ENCODE data around the gene SERPINB6. TPM values are rescaled to one million over a fixed set of nuclear protein-coding genes. Genes with fewer than 3 reads are reported as not detected.

SERPINB6 gene
- total and polyA plus RNA-seq, 2 of the 4 experiments (the other 2 are of a cell fraction): 37.1 to 91.1 TPM

DNA sequence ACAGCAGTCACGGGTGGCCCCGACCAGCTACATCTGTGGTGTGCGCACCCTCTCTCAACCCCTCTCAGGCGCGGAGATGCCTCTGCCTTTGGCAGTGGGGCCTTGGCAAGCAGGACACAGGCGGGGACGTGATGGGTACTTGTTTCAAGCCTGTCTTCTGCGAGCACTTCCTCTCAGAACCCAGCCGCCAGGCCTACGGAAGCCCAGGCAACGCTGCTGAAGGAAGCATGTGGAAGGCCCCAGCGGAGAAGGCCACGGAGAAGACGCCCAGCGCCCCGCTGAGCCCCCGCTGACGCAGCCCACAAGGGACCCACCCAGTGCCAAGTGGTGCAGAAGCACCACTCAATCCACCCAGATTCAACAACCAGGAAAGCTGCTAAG lies 13.0 kb downstream of the SERPINB6 start:
- no peak overlapping the region for H2BK15ac ChIP-seq (ENCODE audit: low read depth, low read length)
- H4K8ac ChIP-seq (ENCODE audit: low read depth in 2 of 2, low read length in 2 of 2): peak overlapping the region in 1 of 2 experiments; percentile 7; a peak in 1 of 4 replicates
- H2BK5ac ChIP-seq (ENCODE audit: low read depth, low read length, poor library complexity, severe bottlenecking): no peak overlapping the region
- H3K18ac ChIP-seq (ENCODE audit: low read depth, low read length): no peak overlapping the region
- no peak overlapping the region for H3K4me2 ChIP-seq (ENCODE audit: low read depth, low read length)
- TF ChIP-seq, protein P1, sequence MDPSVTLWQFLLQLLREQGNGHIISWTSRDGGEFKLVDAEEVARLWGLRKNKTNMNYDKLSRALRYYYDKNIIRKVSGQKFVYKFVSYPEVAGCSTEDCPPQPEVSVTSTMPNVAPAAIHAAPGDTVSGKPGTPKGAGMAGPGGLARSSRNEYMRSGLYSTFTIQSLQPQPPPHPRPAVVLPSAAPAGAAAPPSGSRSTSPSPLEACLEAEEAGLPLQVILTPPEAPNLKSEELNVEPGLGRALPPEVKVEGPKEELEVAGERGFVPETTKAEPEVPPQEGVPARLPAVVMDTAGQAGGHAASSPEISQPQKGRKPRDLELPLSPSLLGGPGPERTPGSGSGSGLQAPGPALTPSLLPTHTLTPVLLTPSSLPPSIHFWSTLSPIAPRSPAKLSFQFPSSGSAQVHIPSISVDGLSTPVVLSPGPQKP (IDR thresholded peaks at IDR 0.05; ENCODE audit: borderline replicate concordance, low read depth, low read length): no peak
- TF ChIP-seq POLR2A (IDR thresholded peaks at IDR 0.05; ENCODE audit: low read depth, low read length): no peak
- TF ChIP-seq MAZ (IDR thresholded peaks at IDR 0.05; ENCODE audit: borderline replicate concordance, low read depth, low read length): no peak
- no peak for TF ChIP-seq SMC3 (IDR thresholded peaks at IDR 0.05; ENCODE audit: low read depth, low read length)
- TF ChIP-seq NFE2L2 (IDR thresholded peaks at IDR 0.05; ENCODE audit: low read depth, low read length): no peak
- TF ChIP-seq CEBPB (IDR thresholded peaks at IDR 0.05; ENCODE audit: low read depth, low read length): no peak
- no peak for TF ChIP-seq RFX5 (IDR thresholded peaks at IDR 0.05; ENCODE audit: low read depth, low read length)
- no peak for TF ChIP-seq CHD1 (IDR thresholded peaks at IDR 0.05; ENCODE audit: low read depth, low read length)
- H3K27me3 ChIP-seq (ENCODE audit: control insufficient read depth, insufficient read depth, low read length): no peaks in the 10 kb centered on the region
- no peak overlapping the region for H2BK120ac ChIP-seq (ENCODE audit: low read depth, low read length)
- H3K27ac ChIP-seq (ENCODE audit: insufficient read depth, low read length): no peak overlapping the region
- H3K36me3 ChIP-seq (ENCODE audit: control insufficient read depth, insufficient read depth, low read length): peaks cover 18% of the 10 kb centered on the region; the same call in 1 of the 2 replicates
- no peak overlapping the region for H3K9ac ChIP-seq (ENCODE audit: low read depth, low read length)
- no peak for ATAC-seq (ENCODE audit: low read depth)
- peaks cover 16% of the 10 kb centered on the region for H3K4me1 ChIP-seq (ENCODE audit: control insufficient read depth, insufficient read depth, low read length)
- H4K20me1 ChIP-seq (ENCODE audit: insufficient read depth, low read length): peaks cover 11% of the 10 kb centered on the region; the same call in 1 of the 2 replicates
- H3K14ac ChIP-seq (replicated peaks; ENCODE audit: low read depth, low read length): no peak overlapping the region
- H3K9me3 ChIP-seq (ENCODE audit: control insufficient read depth, insufficient read depth, low read length): no peaks in the 10 kb centered on the region
- no peak overlapping the region for H2AFZ ChIP-seq (replicated peaks; ENCODE audit: low read length, poor library complexity)
- BruUV-seq (replicated peaks): no TSS peak
- no peak overlapping the region for H4K5ac ChIP-seq (ENCODE audit: low read depth, low read length)
- ChIA-PET CTCF (no interaction called here), POLR2A (ENCODE audit: unreplicated experiment) (no interaction called here)
- H3K9me1 ChIP-seq (ENCODE audit: insufficient read depth, low read length): peaks cover 25% of the 10 kb centered on the region
- H2AK9ac ChIP-seq (replicated peaks; ENCODE audit: low read depth, low read length, poor library complexity): no peak overlapping the region
- H2AK5ac ChIP-seq (ENCODE audit: low read depth, low read length): no peak overlapping the region
- no peak overlapping the region for H4K91ac ChIP-seq (ENCODE audit: insufficient read depth, low read depth, low read length)
- in situ Hi-C loops (cut with MboI; ENCODE audit: low sequenced_read_pairs) (no loop called here), dilution Hi-C loops (cut with HindIII; ENCODE audit: low sequenced_read_pairs, unreplicated experiment) (no loop called here), intact Hi-C loops (cut with micrococcal nuclease) (no loop called here)
- H3K79me1 ChIP-seq (ENCODE audit: low read depth in 1 of 2, low read length in 2 of 2): peaks cover 55 to 82% of the 10 kb centered on the region in 2 experiments
- 88% methylated on average over 4 of the region's 18 CpGs; no CpG with 5 or more reads in 1 of the 2 experiments for WGBS, 2 experiments (ENCODE audit: extremely low coverage in 2 of 2, insufficient read length in 1 of 2)
- no peak overlapping the region for H3K56ac ChIP-seq (ENCODE audit: extremely low read depth, insufficient read depth, low read length)
- no peak overlapping the region for H3K4me3 ChIP-seq (ENCODE audit: insufficient read depth, low read depth, low read length)
- H3K23ac ChIP-seq (ENCODE audit: low read depth, low read length): no peak overlapping the region
- no peak for DNase-seq
- H2BK20ac ChIP-seq (ENCODE audit: low read depth, low read length): no peak overlapping the region
- no peak overlapping the region for H3K4ac ChIP-seq (ENCODE audit: low read depth, low read length)
